WTC11 (cell line): ENCODE results near the gene ANTKMT. TPM values are rescaled to one million over a fixed set of nuclear protein-coding genes. Genes with fewer than 3 reads are reported as not detected.

Experiments used
- ATAC-seq: fragments of 200-7000 bp; cut with Tn5 transposase; 2 replicates; pipeline ENCODE4 v1.10.0; 2021; ENCODE audit warnings: mild to moderate bottlenecking, moderate library complexity
- CTCF ChIA-PET: fragments of 300-600 bp; sonication (Branson Sonifier 250); formaldehyde crosslinking; loops from one replicate; lab custom pipeline; 2021; ENCODE audit warnings: antibody characterized with exemption; lab: Charles Lee
- POLR2A ChIA-PET: fragments of 350-600 bp; sonication (Branson Sonifier 250); formaldehyde crosslinking; loops from one replicate; lab custom pipeline; 2021; ENCODE audit warnings: antibody characterized with exemption; lab: Charles Lee
- DNase-seq: peaks from one replicate; pipeline ENCODE4 v3.0.0; 2021; ENCODE audit warnings: low spot score
- H3K27ac Mint-ChIP-seq: 2 replicates; pipeline ENCODE4 v1.8.0; 2021; ENCODE audit warnings: mixed read lengths
- H3K27me3 Mint-ChIP-seq: 2 replicates; pipeline ENCODE4 v1.8.0; 2021; ENCODE audit warnings: low read depth, mild to moderate bottlenecking, moderate library complexity, mixed read lengths
- H3K36me3 Mint-ChIP-seq: 2 replicates; pipeline ENCODE4 v1.8.0; 2021; ENCODE audit warnings: mixed read lengths
- H3K4me1 Mint-ChIP-seq: 2 replicates; pipeline ENCODE4 v1.8.0; 2022; ENCODE audit warnings: mixed read lengths
- H3K4me3 Mint-ChIP-seq: 2 replicates; pipeline ENCODE4 v1.8.0; 2021; ENCODE audit warnings: mild to moderate bottlenecking, moderate library complexity, mixed read lengths
- H3K9me3 Mint-ChIP-seq: 2 replicates; pipeline ENCODE4 v1.8.0; 2021; ENCODE audit warnings: mixed read lengths
- CBFB ChIP-seq: sonication (generic); formaldehyde crosslinking; IDR thresholded peaks from 2 replicates; pipeline ENCODE4 v1.8.1; 2022; ENCODE audit warnings: mild to moderate bottlenecking, low read depth, missing genetic modification reagents
- CREM ChIP-seq: sonication (generic); formaldehyde crosslinking; IDR thresholded peaks from 2 replicates; pipeline ENCODE4 v1.8.1; 2022; ENCODE audit warnings: mild to moderate bottlenecking, missing genetic modification reagents, moderate library complexity
- ELF4 ChIP-seq: sonication (generic); formaldehyde crosslinking; IDR thresholded peaks from 2 replicates; pipeline ENCODE4 v1.8.1; 2022; ENCODE audit warnings: low read depth, mild to moderate bottlenecking, moderate library complexity, missing genetic modification reagents
- ETV6 ChIP-seq: sonication (generic); formaldehyde crosslinking; IDR thresholded peaks from 2 replicates; pipeline ENCODE4 v1.8.1; 2022; ENCODE audit warnings: mild to moderate bottlenecking, missing genetic modification reagents
- FOXK1 ChIP-seq: sonication (generic); formaldehyde crosslinking; IDR thresholded peaks from 2 replicates; pipeline ENCODE4 v1.8.0; 2022; ENCODE audit warnings: mild to moderate bottlenecking, moderate library complexity, missing genetic modification reagents
- GABPB1 ChIP-seq: sonication (generic); formaldehyde crosslinking; IDR thresholded peaks from 2 replicates; pipeline ENCODE4 v1.8.1; 2023; ENCODE audit warnings: mild to moderate bottlenecking, missing genetic modification reagents
- IRF2 ChIP-seq: sonication (generic); formaldehyde crosslinking; IDR thresholded peaks from 2 replicates; pipeline ENCODE4 v1.8.0; 2022; ENCODE audit warnings: low read depth, missing genetic modification reagents, borderline replicate concordance
- JUN ChIP-seq: sonication (generic); formaldehyde crosslinking; IDR thresholded peaks from 2 replicates; pipeline ENCODE4 v1.8.0; 2023; ENCODE audit warnings: mild to moderate bottlenecking, missing genetic modification reagents
- NFE2L1 ChIP-seq: sonication (generic); formaldehyde crosslinking; IDR thresholded peaks from 2 replicates; pipeline ENCODE4 v1.8.1; 2023; ENCODE audit warnings: missing genetic modification reagents
- NR1H2 ChIP-seq: sonication (generic); formaldehyde crosslinking; IDR thresholded peaks from 2 replicates; pipeline ENCODE4 v1.9.0; 2021; ENCODE audit warnings: mild to moderate bottlenecking, moderate library complexity, missing genetic modification reagents
- TCF7 ChIP-seq: sonication (generic); formaldehyde crosslinking; IDR thresholded peaks from 2 replicates; pipeline ENCODE4 v1.8.0; 2022; ENCODE audit warnings: mild to moderate bottlenecking, low read depth, missing genetic modification reagents, moderate library complexity
- ZNF317 ChIP-seq: sonication (generic); formaldehyde crosslinking; IDR thresholded peaks from 2 replicates; pipeline ENCODE4 v1.8.1; 2023; ENCODE audit warnings: low read depth, mild to moderate bottlenecking, moderate library complexity, missing genetic modification reagents, borderline replicate concordance
- ZNF396 ChIP-seq: fragments of 250-450 bp; sonication (Bioruptor Pico); IDR thresholded peaks from 2 replicates; pipeline ENCODE4 v1.8.0; 2021; ENCODE audit warnings: mild to moderate bottlenecking, moderate library complexity, borderline replicate concordance
- ZNF423 ChIP-seq: fragments of 250-450 bp; sonication (Bioruptor Pico); IDR thresholded peaks from 2 replicates; pipeline ENCODE4 v2.1.2; 2022; ENCODE audit warnings: mild to moderate bottlenecking, moderate library complexity
- total RNA-seq: library from RNA; stranded (reverse); gene quantifications from 3 replicates; pipeline ENCODE4 v1.2.3, GENCODE V29; 2021
- TF ChIP-seq, protein P1 (sequence below): fragments of 250-450 bp; sonication (Bioruptor Pico); conservative IDR thresholded peaks from 2 replicates; pipeline ENCODE4 v1.9.0; 2021; ENCODE audit warnings: mild to moderate bottlenecking
- TF ChIP-seq, protein P2 (sequence below): sonication (generic); formaldehyde crosslinking; IDR thresholded peaks from 2 replicates; pipeline ENCODE4 v1.8.1; 2022; ENCODE audit warnings: low read depth, mild to moderate bottlenecking, moderate library complexity, missing genetic modification reagents, borderline replicate concordance
- TF ChIP-seq, protein P3 (sequence below): sonication (generic); formaldehyde crosslinking; IDR thresholded peaks from 2 replicates; pipeline ENCODE4 v1.8.0; 2022; ENCODE audit warnings: mild to moderate bottlenecking, missing genetic modification reagents
- TF ChIP-seq, protein P4 (sequence below): sonication (generic); formaldehyde crosslinking; IDR thresholded peaks from 2 replicates; pipeline ENCODE4 v1.8.1; 2023; ENCODE audit warnings: mild to moderate bottlenecking, missing genetic modification reagents, moderate library complexity
- TF ChIP-seq, protein P5 (sequence below): sonication (generic); formaldehyde crosslinking; IDR thresholded peaks from 2 replicates; pipeline ENCODE4 v1.8.0; 2023; ENCODE audit warnings: missing genetic modification reagents
- TF ChIP-seq, protein P6 (sequence below): sonication (generic); formaldehyde crosslinking; IDR thresholded peaks from 2 replicates; pipeline ENCODE4 v1.8.0; 2022; ENCODE audit warnings: mild to moderate bottlenecking, missing genetic modification reagents

Gene ANTKMT
- total RNA-seq, 1 experiment from 2014 or later = 40.6 TPM

DNA sequence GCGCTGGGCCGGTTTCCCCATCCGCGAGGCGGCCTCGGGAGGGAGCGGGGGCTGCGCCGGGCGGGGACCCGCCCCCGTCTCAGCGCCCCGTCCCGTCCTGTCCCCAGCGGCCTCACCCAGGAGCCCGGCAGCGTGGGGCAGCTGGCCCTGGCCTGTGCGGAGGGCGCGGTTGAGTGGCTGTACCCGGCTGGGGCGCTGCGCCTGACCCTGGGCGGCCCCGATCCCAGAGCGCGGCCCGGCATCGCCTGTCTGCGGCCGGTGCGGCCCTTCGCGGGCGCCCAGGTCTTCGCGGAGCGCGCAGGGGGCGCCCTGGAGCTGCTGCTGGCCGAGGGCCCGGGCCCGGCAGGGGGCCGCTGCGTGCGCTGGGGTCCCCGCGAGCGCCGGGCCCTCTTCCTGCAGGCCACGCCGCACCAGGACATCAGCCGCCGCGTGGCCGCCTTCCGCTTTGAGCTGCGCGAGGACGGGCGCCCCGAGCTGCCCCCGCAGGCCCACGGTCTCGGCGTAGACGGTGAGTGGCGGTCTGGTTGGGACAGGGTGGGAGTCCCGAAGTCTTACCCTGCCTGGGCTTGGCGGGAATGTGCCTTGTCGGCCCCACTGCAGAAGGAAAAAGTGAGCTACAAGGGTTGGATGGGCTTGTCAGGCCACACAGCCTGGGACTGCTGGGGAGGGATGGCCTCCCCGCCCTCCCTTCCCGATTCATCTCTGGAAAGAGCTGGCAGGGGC, 5.3 kb upstream of the ANTKMT start:
- no peaks in the 10 kb centered on the region for H3K9me3 Mint-ChIP-seq
- H3K4me1 Mint-ChIP-seq = peaks cover 16% of the 10 kb centered on the region
- no peak overlapping the region for H3K27ac Mint-ChIP-seq
- CTCF ChIA-PET = interaction anchor here (0.6 to 8.8 kb wide), 26 partner anchors 9 to 1404 kb away, joined by 3 to 90 read pairs (median 5); partner anchors contain the start of genes CCDC78, CHTF18, HAGHL and RPUSD1
- peak overlapping the region; percentile 63 for H3K4me3 Mint-ChIP-seq
- DNase-seq (no peak), ATAC-seq (peak; percentile 6)
- TF ChIP-seq, protein P1, sequence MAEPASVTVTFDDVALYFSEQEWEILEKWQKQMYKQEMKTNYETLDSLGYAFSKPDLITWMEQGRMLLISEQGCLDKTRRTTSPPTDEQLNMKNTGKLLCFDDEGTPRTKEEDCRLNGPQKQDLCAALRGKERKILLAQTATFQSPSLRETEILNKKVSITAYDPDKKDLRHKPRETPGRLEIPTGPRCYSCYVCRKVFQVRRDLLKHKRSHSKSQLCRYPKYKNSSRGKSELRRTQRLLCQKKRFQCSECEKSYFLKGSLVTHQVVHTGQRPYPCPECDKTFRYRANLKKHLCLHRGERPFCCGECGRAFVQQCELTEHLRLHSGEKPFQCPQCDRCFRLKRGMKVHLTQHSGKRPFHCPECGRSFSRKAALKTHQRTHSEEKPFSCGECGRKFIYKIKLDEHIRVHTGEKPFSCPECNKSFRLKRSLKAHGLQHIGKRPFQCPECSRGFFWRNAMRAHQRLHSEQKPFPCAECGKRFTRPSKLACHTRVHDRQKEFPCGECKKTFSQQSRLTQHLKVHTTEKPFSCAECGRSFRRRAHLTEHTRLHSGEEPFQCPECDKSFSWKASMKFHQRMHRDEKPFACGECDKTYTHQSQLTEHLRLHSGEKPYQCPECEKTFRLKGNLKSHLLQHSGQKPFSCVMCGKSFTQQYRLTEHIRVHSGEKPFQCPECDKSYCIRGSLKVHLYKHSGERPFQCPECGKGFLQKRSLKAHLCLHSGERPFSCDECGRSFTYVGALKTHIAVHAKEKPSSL (CRISPR knock-in tag) = no peak
- no peak for TF ChIP-seq CREM
- no peak; the same call in 1 of the 2 replicates for TF ChIP-seq NFE2L1 (CRISPR knock-in tag)
- TF ChIP-seq ELF4 (CRISPR knock-in tag) = 0 out of 2 replicates have a peak, but pooled peaks have one; percentile 33
- TF ChIP-seq ZNF396 (CRISPR knock-in tag) = no peak
- TF ChIP-seq FOXK1 (CRISPR knock-in tag) = no peak
- TF ChIP-seq, protein P2, sequence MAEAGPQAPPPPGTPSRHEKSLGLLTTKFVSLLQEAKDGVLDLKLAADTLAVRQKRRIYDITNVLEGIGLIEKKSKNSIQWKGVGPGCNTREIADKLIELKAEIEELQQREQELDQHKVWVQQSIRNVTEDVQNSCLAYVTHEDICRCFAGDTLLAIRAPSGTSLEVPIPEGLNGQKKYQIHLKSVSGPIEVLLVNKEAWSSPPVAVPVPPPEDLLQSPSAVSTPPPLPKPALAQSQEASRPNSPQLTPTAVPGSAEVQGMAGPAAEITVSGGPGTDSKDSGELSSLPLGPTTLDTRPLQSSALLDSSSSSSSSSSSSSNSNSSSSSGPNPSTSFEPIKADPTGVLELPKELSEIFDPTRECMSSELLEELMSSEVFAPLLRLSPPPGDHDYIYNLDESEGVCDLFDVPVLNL (CRISPR knock-in tag) = no peak
- TF ChIP-seq ETV6 (CRISPR knock-in tag) = peak; percentile 71; the same call in 1 of the 2 replicates
- TF ChIP-seq CBFB (CRISPR knock-in tag) = no peak
- no peak for TF ChIP-seq ZNF317 (CRISPR knock-in tag)
- TF ChIP-seq, protein P3, sequence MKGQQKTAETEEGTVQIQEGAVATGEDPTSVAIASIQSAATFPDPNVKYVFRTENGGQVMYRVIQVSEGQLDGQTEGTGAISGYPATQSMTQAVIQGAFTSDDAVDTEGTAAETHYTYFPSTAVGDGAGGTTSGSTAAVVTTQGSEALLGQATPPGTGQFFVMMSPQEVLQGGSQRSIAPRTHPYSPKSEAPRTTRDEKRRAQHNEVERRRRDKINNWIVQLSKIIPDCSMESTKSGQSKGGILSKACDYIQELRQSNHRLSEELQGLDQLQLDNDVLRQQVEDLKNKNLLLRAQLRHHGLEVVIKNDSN (CRISPR knock-in tag) = no peak
- TF ChIP-seq, protein P4, sequence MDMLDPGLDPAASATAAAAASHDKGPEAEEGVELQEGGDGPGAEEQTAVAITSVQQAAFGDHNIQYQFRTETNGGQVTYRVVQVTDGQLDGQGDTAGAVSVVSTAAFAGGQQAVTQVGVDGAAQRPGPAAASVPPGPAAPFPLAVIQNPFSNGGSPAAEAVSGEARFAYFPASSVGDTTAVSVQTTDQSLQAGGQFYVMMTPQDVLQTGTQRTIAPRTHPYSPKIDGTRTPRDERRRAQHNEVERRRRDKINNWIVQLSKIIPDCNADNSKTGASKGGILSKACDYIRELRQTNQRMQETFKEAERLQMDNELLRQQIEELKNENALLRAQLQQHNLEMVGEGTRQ (CRISPR knock-in tag) = no peak
- no peak for TF ChIP-seq TCF7 (CRISPR knock-in tag)
- TF ChIP-seq, protein P5, sequence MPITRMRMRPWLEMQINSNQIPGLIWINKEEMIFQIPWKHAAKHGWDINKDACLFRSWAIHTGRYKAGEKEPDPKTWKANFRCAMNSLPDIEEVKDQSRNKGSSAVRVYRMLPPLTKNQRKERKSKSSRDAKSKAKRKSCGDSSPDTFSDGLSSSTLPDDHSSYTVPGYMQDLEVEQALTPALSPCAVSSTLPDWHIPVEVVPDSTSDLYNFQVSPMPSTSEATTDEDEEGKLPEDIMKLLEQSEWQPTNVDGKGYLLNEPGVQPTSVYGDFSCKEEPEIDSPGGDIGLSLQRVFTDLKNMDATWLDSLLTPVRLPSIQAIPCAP (CRISPR knock-in tag) = no peak
- TF ChIP-seq JUN (CRISPR knock-in tag) = 0 out of 2 replicates have a peak, but pooled peaks have one; percentile 45
- TF ChIP-seq IRF2 (CRISPR knock-in tag) = 0 out of 2 replicates have a peak, but pooled peaks have one; percentile 59
- TF ChIP-seq NR1H2 (CRISPR knock-in tag) = no peak
- peak; percentile 58 for TF ChIP-seq ZNF423
- TF ChIP-seq, protein P6, sequence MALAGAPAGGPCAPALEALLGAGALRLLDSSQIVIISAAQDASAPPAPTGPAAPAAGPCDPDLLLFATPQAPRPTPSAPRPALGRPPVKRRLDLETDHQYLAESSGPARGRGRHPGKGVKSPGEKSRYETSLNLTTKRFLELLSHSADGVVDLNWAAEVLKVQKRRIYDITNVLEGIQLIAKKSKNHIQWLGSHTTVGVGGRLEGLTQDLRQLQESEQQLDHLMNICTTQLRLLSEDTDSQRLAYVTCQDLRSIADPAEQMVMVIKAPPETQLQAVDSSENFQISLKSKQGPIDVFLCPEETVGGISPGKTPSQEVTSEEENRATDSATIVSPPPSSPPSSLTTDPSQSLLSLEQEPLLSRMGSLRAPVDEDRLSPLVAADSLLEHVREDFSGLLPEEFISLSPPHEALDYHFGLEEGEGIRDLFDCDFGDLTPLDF (CRISPR knock-in tag) = no peak
- TF ChIP-seq GABPB1 (CRISPR knock-in tag) = no peak
- no peaks in the 10 kb centered on the region for H3K36me3 Mint-ChIP-seq
- POLR2A ChIA-PET = interaction anchor here (0.6 to 1.9 kb wide), 6 partner anchors 9 to 397 kb away, joined by 3 to 5 read pairs (median 4); partner anchors contain the start of genes CHTF18, GNG13 and RPUSD1
- peaks cover 40% of the 10 kb centered on the region for H3K27me3 Mint-ChIP-seq
